SK-N-MC (cell line): ENCODE data around the gene NKX1-1.

Experiments used
- EZH2 ChIP-seq: fragments of 200-600 bp; sonication (generic); IDR thresholded peaks from one replicate; pipeline ENCODE4 v1.6.1; 2017; ENCODE audit warnings: antibody characterized with exemption
- FOXP2 ChIP-seq: optimal IDR thresholded peaks from 2 replicates; pipeline ENCODE3; 2011; ENCODE audit warnings: mild to moderate bottlenecking, moderate library complexity; ENCODE audit not compliant: insufficient read depth; ENCODE audit errors: extremely low read length, control extremely low read depth
- POLR2AphosphoS5 ChIP-seq: IDR thresholded peaks from 2 replicates; pipeline ENCODE4 v1.6.1; 2012; ENCODE audit warnings: mild to moderate bottlenecking, low read depth, low read length, borderline replicate concordance

DNA sequence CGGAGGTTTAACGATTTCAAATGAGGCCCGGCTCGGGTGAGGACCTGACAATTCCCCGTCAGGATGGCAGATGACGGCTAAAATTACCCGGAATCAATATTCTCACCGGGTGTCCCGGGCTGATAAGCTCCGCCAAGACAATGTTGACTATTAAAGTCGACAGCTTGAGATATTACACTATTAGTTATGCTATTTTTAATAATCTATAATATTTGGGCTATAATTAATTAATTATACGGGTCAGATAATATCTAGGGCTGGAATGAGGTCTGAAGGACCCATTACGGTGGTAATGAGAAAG is 9.4 kb upstream of the NKX1-1 start:
- TF ChIP-seq POLR2AphosphoS5 (no peak), EZH2 (no peak), FOXP2 (no peak)
